DND-41 (cell line): ENCODE data around the gene KIF20B.

Experiments used
- ATAC-seq: fragments of 200-7000 bp; cut with Tn5 transposase; 3 replicates; pipeline ENCODE4 v1.9.1; 2021; ENCODE audit warnings: low read depth; ENCODE audit not compliant: insufficient read depth
- DNase-seq: peaks from one replicate; pipeline ENCODE4 v3.0.0-alpha.2; 2020
- H2AFZ ChIP-seq: 2 replicates; pipeline ENCODE4 v1.6.0; 2012; ENCODE audit warnings: low read depth, low read length
- H3K27ac ChIP-seq: 2 replicates; pipeline ENCODE4 v1.5.1; 2012; ENCODE audit warnings: low read length, inconsistent platforms
- H3K27me3 ChIP-seq: fragments of 200-600 bp; sonication (generic); 2 replicates; pipeline ENCODE4 v1.6.0; 2012; ENCODE audit warnings: low read length, mild to moderate bottlenecking, inconsistent platforms; ENCODE audit not compliant: insufficient read depth, poor library complexity
- H3K36me3 ChIP-seq: 2 replicates; pipeline ENCODE4 v1.5.1; 2012; ENCODE audit warnings: low read length, inconsistent platforms; ENCODE audit not compliant: insufficient read depth
- H3K4me1 ChIP-seq: 2 replicates; pipeline ENCODE4 v1.5.1; 2012; ENCODE audit warnings: mild to moderate bottlenecking, low read length; ENCODE audit not compliant: insufficient read depth
- H3K4me2 ChIP-seq: 2 replicates; pipeline ENCODE4 v1.6.0; 2012; ENCODE audit warnings: mild to moderate bottlenecking, moderate library complexity, low read length, inconsistent platforms; ENCODE audit not compliant: insufficient read depth
- H3K4me3 ChIP-seq, 2 experiments: fragments of 200-600 bp in 1 of 2; shearing (Covaris generic) in 1 of 2; 2 replicates each; pipeline ENCODE4 v1.5.1; 2012 to 2016; ENCODE audit warnings: inconsistent platforms in 2 of 2, low read length in 2 of 2, mild to moderate bottlenecking in 2 of 2, low read depth in 1 of 2, moderate library complexity in 1 of 2
- H3K79me2 ChIP-seq: 2 replicates; pipeline ENCODE4 v1.6.0; 2012; ENCODE audit warnings: low read length, inconsistent platforms; ENCODE audit not compliant: insufficient read depth
- H3K9ac ChIP-seq: 2 replicates; pipeline ENCODE4 v1.6.0; 2012; ENCODE audit warnings: low read depth, mild to moderate bottlenecking, inconsistent platforms, low read length, moderate library complexity
- H3K9me3 ChIP-seq: 2 replicates; pipeline ENCODE4 v1.5.1; 2012; ENCODE audit warnings: low read length, moderate library complexity, mild to moderate bottlenecking, inconsistent platforms; ENCODE audit not compliant: insufficient read depth, severe bottlenecking
- H4K20me1 ChIP-seq: 2 replicates; pipeline ENCODE4 v1.6.0; 2012; ENCODE audit warnings: low read length; ENCODE audit not compliant: insufficient read depth
- EZH2 ChIP-seq: IDR thresholded peaks from 3 replicates; pipeline ENCODE4 v1.6.1; 2012; ENCODE audit warnings: borderline replicate concordance, low read depth, mild to moderate bottlenecking, moderate library complexity, low read length, inconsistent platforms; ENCODE audit not compliant: severe bottlenecking
- TF ChIP-seq, protein P1 (sequence below): IDR thresholded peaks from 2 replicates; pipeline ENCODE4 v1.5.1; 2012; ENCODE audit warnings: borderline replicate concordance, low read length, moderate library complexity, mild to moderate bottlenecking; ENCODE audit not compliant: poor library complexity, severe bottlenecking; ENCODE audit errors: extremely low read depth

KIF20B gene

DNA sequence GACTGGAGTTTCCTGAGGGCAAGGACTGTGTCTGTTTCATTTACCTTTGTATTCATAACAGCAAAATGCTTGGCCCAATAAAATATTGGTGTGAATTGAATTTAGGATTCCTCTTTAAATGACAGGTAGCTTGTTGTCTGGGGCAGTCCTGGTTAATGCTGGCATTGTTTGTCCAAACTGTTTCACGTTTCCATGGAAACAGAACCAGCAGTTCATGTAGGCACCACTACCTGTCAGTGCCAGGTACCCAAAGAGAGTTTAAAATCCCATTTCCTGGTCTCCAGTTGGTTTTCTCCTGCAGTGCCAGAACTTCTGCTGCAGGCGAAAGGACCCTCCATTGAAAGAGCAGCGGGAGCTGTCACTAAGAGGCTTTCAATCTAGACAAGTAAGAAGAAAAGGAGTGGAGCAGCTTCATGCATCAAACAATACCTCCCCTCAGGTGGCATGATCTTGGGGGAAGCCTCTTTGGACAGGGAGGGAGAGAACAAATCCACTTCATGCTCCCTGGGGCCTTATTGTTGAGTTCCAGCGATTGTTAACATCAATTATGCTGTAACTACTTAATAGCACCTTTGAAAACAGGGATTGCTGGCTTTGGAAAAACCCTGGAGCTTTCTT is 109.6 kb downstream of the KIF20B start:
- no peak for TF ChIP-seq EZH2
- TF ChIP-seq, protein P1, sequence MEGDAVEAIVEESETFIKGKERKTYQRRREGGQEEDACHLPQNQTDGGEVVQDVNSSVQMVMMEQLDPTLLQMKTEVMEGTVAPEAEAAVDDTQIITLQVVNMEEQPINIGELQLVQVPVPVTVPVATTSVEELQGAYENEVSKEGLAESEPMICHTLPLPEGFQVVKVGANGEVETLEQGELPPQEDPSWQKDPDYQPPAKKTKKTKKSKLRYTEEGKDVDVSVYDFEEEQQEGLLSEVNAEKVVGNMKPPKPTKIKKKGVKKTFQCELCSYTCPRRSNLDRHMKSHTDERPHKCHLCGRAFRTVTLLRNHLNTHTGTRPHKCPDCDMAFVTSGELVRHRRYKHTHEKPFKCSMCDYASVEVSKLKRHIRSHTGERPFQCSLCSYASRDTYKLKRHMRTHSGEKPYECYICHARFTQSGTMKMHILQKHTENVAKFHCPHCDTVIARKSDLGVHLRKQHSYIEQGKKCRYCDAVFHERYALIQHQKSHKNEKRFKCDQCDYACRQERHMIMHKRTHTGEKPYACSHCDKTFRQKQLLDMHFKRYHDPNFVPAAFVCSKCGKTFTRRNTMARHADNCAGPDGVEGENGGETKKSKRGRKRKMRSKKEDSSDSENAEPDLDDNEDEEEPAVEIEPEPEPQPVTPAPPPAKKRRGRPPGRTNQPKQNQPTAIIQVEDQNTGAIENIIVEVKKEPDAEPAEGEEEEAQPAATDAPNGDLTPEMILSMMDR: no peak
- no peak overlapping the region for H3K27ac ChIP-seq
- no peak overlapping the region for H3K9ac ChIP-seq
- DNase-seq (no peak), ATAC-seq (no peak)
- H3K4me2 ChIP-seq: no peak overlapping the region
- no peak overlapping the region for H2AFZ ChIP-seq
- H3K4me1 ChIP-seq: no peaks in the 10 kb centered on the region
- no peaks in the 10 kb centered on the region for H4K20me1 ChIP-seq
- no peaks in the 10 kb centered on the region for H3K36me3 ChIP-seq
- H3K4me3 ChIP-seq: no peak overlapping the region
- no peaks in the 10 kb centered on the region for H3K9me3 ChIP-seq
- no peaks in the 10 kb centered on the region for H3K79me2 ChIP-seq
- peaks cover 15% of the 10 kb centered on the region for H3K27me3 ChIP-seq

DNA sequence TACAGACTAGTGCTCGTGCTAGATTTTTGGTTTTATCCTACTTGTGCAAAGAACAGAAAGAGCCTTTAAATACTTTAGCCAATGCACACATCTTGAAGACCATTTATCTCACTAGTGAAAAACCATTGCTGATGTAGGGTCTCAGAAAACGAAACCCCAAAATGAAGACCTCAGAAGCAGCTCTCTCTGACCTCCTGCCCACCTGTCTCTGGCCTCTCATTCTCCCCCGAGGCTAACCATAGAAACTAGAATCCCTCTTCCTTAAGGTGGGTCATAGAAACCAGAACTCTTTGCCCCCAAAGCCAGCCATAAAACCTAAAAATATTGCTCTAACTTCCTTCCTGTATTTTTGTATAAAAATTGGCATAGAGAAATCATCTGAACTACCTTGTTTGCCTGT is 112.2 kb downstream of the KIF20B start:
- Histone ChIP-seq H3K79me2 (no peaks in the 10 kb centered on the region), H3K9me3 (no peaks in the 10 kb centered on the region), H4K20me1 (no peaks in the 10 kb centered on the region), H3K4me1 (no peaks in the 10 kb centered on the region), H3K9ac (no peak overlapping the region), H3K27me3 (peaks cover 11% of the 10 kb centered on the region), H3K36me3 (no peaks in the 10 kb centered on the region), H3K4me2 (no peak overlapping the region), H3K4me3 (no peak overlapping the region), H3K27ac (no peak overlapping the region), H2AFZ (no peak overlapping the region)
- DNase-seq (no peak), ATAC-seq (no peak)
- no peak for TF ChIP-seq EZH2
- TF ChIP-seq, protein P1: no peak

DNA sequence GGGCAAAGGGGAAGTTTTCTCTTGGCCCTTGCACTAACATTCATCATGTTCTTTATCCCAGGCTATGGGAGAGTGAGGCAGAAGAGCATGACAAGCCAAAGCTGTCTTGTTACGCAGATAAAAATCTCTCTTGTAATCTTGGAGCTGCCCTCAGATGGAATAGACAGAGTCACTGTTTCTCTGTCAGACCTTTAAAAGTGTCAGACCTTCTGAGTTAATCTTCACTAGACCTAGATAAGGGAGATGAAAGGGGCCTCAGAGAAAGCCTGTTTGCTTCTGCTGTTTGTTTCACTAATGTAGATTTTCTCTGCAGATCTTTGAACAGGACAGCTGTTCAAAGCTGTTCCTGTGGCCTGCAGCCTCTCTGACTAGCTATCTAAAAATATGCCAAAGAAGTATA is 112.9 kb downstream of the KIF20B start:
- Histone ChIP-seq H3K4me3 (no peak overlapping the region), H2AFZ (no peak overlapping the region), H3K4me2 (no peak overlapping the region), H3K36me3 (no peaks in the 10 kb centered on the region), H3K79me2 (no peaks in the 10 kb centered on the region), H3K27ac (no peak overlapping the region), H4K20me1 (no peaks in the 10 kb centered on the region), H3K9me3 (no peaks in the 10 kb centered on the region), H3K9ac (no peak overlapping the region), H3K4me1 (no peaks in the 10 kb centered on the region), H3K27me3 (peaks cover 3% of the 10 kb centered on the region)
- ATAC-seq: no peak
- DNase-seq: no peak
- TF ChIP-seq EZH2: no peak
- TF ChIP-seq, protein P1: no peak
